Renal cortical epithelial cell (primary cell): ENCODE data around the gene DMRT3. TPM values are rescaled to one million over a fixed set of nuclear protein-coding genes. Genes with fewer than 3 reads are reported as not detected.

ENCODE experiments used
- DNase-seq: peaks from one replicate; pipeline ENCODE4 v3.0.0-alpha.2; 2011; ENCODE audit warnings: low read depth
- total RNA-seq: library from RNA; depleted of rRNA; stranded (reverse); fragments of >200 nt; gene quantifications from 2 replicates; pipeline ENCODE4 v1.2.3, GENCODE V29; 2014

DMRT3 gene
- not detected in 2 replicates for total RNA-seq

- DNase-seq, result no peak
These were observed at the start of gene DMRT3 for GRCh38 chr9:976258-976942. TSS of gene DMRT3 (plus strand) at chr9:976655. CDS start at chr9:977002, 347 bp downstream.

GRCh38 chr9:926976-927375, 49.5 kb upstream of the DMRT3 start:
- DNase-seq, result no peak

- peak; percentile 37 for DNase-seq
These were observed 48.0 kb upstream of the DMRT3 start for GRCh38 chr9:928363-929042.

GRCh38 chr9:929719-930118, 46.7 kb upstream of the DMRT3 start:
- no peak for DNase-seq

GRCh38 chr9:933356-933755, 43.1 kb upstream of the DMRT3 start:
- no peak for DNase-seq

- DNase-seq, result peak; percentile 42
These were observed 41.0 kb upstream of the DMRT3 start for GRCh38 chr9:935348-935965.

GRCh38 chr9:942805-943580, 33.5 kb upstream of the DMRT3 start:
- DNase-seq, result no peak

GRCh38 chr9:947985-948384, 28.5 kb upstream of the DMRT3 start:
- DNase-seq, result no peak

- DNase-seq, result no peak
These were observed 28.0 kb upstream of the DMRT3 start for GRCh38 chr9:948497-948896.

- no peak for DNase-seq
These were observed 26.3 kb upstream of the DMRT3 start for GRCh38 chr9:950139-950538.

GRCh38 chr9:952546-952945, 23.9 kb upstream of the DMRT3 start:
- DNase-seq, result no peak

- no peak for DNase-seq
These were observed 17.4 kb upstream of the DMRT3 start for GRCh38 chr9:959105-959504.

GRCh38 chr9:959914-960313, 16.5 kb upstream of the DMRT3 start:
- no peak for DNase-seq

GRCh38 chr9:962023-962422, 14.4 kb upstream of the DMRT3 start:
- DNase-seq, result peak; percentile 2

GRCh38 chr9:965497-965896, 11.0 kb upstream of the DMRT3 start:
- no peak for DNase-seq

- no peak for DNase-seq
These were observed 9.6 kb upstream of the DMRT3 start for GRCh38 chr9:966870-967269.

GRCh38 chr9:967436-967835, 9.0 kb upstream of the DMRT3 start:
- no peak for DNase-seq

GRCh38 chr9:967903-968641, 8.4 kb upstream of the DMRT3 start:
- no peak for DNase-seq

- DNase-seq, result no peak
These were observed 6.9 kb upstream of the DMRT3 start for GRCh38 chr9:969310-970150.

- DNase-seq, result no peak
These were observed 6.1 kb upstream of the DMRT3 start for GRCh38 chr9:970151-970996.
